ENCODE measurements around the gene CTAGE9.
"Not testable (repeated sequence)": the region's sequence is repeated elsewhere in the genome, so short reads cannot be mapped to it uniquely, and the experiment has no call there.

The CTAGE9 gene

DNA sequence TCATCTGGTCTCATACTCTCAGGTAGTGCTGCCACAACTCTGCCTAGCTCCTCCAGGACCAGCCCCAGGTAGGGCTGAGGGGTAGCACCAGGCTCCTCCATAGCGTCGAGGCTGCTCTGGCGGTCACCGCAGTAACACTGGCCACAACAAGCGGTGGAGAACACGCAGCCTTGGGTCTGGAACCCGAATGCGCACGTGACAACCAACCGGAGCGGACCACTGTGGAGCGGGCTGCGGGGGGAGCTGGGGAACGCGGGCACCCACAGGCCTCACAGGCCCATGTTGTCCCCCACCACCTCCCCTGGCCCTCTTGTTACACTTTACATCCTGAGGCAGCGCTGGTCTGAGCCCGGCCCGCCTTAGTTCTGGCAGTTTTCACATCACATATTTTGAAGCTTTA lies at the start of gene CTAGE9:
Gene CTAGE9, minus strand, starts transcription at position 101 of the 400 bp plus-strand sequence. Its CDS starts 0 bp downstream, at position 101.
- not testable (repeated sequence) for DNase-seq

DNA sequence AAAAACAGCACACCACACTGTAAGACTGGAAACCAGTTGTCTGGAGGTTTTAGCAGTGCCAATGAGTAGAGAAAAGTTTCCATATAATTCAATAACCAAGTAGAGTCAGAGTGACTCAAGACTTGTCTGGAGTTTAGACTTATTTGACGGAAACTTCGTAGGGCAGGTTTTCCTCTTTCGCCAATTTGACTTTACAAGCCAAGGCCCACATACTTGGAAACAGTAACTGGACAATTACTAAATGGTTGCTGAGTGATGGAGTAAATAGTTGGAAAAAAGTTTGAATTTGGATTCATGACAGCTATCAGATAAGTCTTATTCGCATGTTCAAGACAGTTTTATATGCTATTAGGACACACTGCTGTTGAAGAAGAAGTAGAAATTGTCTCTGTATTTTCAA lies 48.1 kb upstream of the CTAGE9 start:
- DNase-seq, result no peak
- TF ChIP-seq GATA1 (IDR thresholded peaks at IDR 0.05; ENCODE audit: low read depth, low read length) (no peak), POLR2A (IDR thresholded peaks at IDR 0.05; ENCODE audit: low read length) (no peak)

GRCh38 chr6:131756039-131756438 lies 45.2 kb upstream of the CTAGE9 start:
- no peak for DNase-seq
- TF ChIP-seq POLR2A (IDR thresholded peaks at IDR 0.05; ENCODE audit: low read length), result no peak
- no peak for TF ChIP-seq GATA1 (IDR thresholded peaks at IDR 0.05; ENCODE audit: low read depth, low read length)

GRCh38 chr6:131755597-131755996 lies 44.8 kb upstream of the CTAGE9 start:
- TF ChIP-seq POLR2A (IDR thresholded peaks at IDR 0.05; ENCODE audit: low read length) (no peak), GATA1 (IDR thresholded peaks at IDR 0.05; ENCODE audit: low read depth, low read length) (no peak)
- no peak for DNase-seq

GRCh38 chr6:131754715-131755567 lies 44.1 kb upstream of the CTAGE9 start:
- DNase-seq, result no peak
- TF ChIP-seq POLR2A (IDR thresholded peaks at IDR 0.05; ENCODE audit: low read length) (no peak), GATA1 (IDR thresholded peaks at IDR 0.05; ENCODE audit: low read depth, low read length) (no peak)

DNA sequence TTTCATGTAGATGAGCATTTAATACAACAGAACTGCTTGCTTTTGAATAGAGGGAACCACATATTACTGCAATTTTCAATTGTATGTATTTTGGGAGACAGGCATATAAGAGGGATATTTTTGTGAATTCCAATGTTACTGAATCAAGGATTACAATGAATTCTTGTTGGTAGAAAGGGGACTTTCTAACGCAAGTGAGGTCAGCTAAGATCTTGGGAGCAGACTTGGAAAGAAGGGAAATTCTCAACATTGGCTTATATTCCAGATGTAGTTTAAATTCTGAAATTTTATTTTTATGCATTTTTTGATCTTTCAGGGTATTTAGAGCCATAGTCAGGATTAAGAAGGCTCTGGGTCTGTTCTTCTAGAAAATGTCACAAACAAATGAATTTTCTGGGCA lies 43.3 kb upstream of the CTAGE9 start:
- DNase-seq, result no peak
- TF ChIP-seq GATA1 (IDR thresholded peaks at IDR 0.05; ENCODE audit: low read depth, low read length) (no peak), POLR2A (IDR thresholded peaks at IDR 0.05; ENCODE audit: low read length) (no peak)

- not testable (repeated sequence) for DNase-seq
Observed at GRCh38 chr6:131751012-131751715, 40.3 kb upstream of the CTAGE9 start.

- no peak for TF ChIP-seq GATA1 (IDR thresholded peaks at IDR 0.05; ENCODE audit: low read depth, low read length)
- no peak for TF ChIP-seq POLR2A (IDR thresholded peaks at IDR 0.05; ENCODE audit: low read length)
- DNase-seq, result no peak
Observed at GRCh38 chr6:131749023-131749422, 38.2 kb upstream of the CTAGE9 start.

- no peak for TF ChIP-seq GATA1 (IDR thresholded peaks at IDR 0.05; ENCODE audit: low read depth, low read length)
- TF ChIP-seq POLR2A (IDR thresholded peaks at IDR 0.05; ENCODE audit: low read length), result no peak
- no peak for DNase-seq
Observed at GRCh38 chr6:131747821-131748353, 37.1 kb upstream of the CTAGE9 start.

DNA sequence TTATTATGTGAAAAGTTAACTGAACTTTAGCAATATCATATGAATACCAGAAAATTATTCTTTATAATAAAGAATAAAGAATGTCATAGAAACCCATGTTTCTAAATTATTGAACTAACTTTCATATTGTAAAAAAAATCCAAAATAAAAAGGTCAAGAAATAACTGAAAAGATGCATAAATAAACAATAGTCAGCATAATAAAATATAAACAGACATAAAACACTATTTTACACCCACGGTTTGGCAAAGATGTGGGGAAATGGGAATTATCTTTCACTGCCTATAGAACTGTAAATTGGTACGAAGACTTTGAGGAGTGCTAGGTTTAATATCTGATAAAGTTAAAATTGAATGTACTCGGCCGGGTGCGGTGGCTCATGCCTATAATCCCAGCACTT lies 34.7 kb upstream of the CTAGE9 start:
- no peak for TF ChIP-seq GATA1 (IDR thresholded peaks at IDR 0.05; ENCODE audit: low read depth, low read length)
- no peak for TF ChIP-seq POLR2A (IDR thresholded peaks at IDR 0.05; ENCODE audit: low read length)
- no peak for DNase-seq

- no peak for TF ChIP-seq POLR2A (IDR thresholded peaks at IDR 0.05; ENCODE audit: low read length)
- TF ChIP-seq GATA1 (IDR thresholded peaks at IDR 0.05; ENCODE audit: low read depth, low read length), result no peak
- no peak for DNase-seq
Observed at GRCh38 chr6:131744432-131745287, 33.8 kb upstream of the CTAGE9 start.

GRCh38 chr6:131741688-131742393 lies 31.0 kb upstream of the CTAGE9 start:
- TF ChIP-seq POLR2A (IDR thresholded peaks at IDR 0.05; ENCODE audit: low read length), result no peak
- no peak for TF ChIP-seq GATA1 (IDR thresholded peaks at IDR 0.05; ENCODE audit: low read depth, low read length)
- no peak for DNase-seq

GRCh38 chr6:131740161-131740560 lies 29.3 kb upstream of the CTAGE9 start:
- no peak for DNase-seq
- TF ChIP-seq GATA1 (IDR thresholded peaks at IDR 0.05; ENCODE audit: low read depth, low read length), result no peak
- no peak for TF ChIP-seq POLR2A (IDR thresholded peaks at IDR 0.05; ENCODE audit: low read length)

All from erythroblast (primary cell).